ENCODE measurements around the gene FAM174B. TPM values are rescaled to one million over a fixed set of nuclear protein-coding genes. Genes with fewer than 3 reads are reported as not detected.

FAM174B gene
- total RNA-seq, 2 donors from 2014 or later: 25.2 to 25.7 TPM

- intact Hi-C loops (cut with DNase I): no loop called here
- Histone ChIP-seq H3K9ac (ENCODE audit: low read depth in 2 of 2, low read length in 2 of 2) (no peak overlapping the region), H3K4me3 (no peak overlapping the region), H3K36me3 (no peaks in the 10 kb centered on the region), H3K27ac (no peak overlapping the region), H3K27me3 (no peaks in the 10 kb centered on the region), H3K9me3 (no peaks in the 10 kb centered on the region), H3K4me1 (no peaks in the 10 kb centered on the region)
- TF ChIP-seq CTCF (IDR thresholded peaks at IDR 0.05): no peak
- no peak for DNase-seq
Measured at GRCh38 chr15:92574566-92574965, 81.0 kb downstream of the FAM174B start.

GRCh38 chr15:92574161-92574560 is 81.4 kb downstream of the FAM174B start:
- DNase-seq: no peak
- no peak for TF ChIP-seq CTCF (IDR thresholded peaks at IDR 0.05)
- Histone ChIP-seq H3K9me3 (no peaks in the 10 kb centered on the region), H3K27ac (no peak overlapping the region), H3K4me1 (no peaks in the 10 kb centered on the region), H3K4me3 (no peak overlapping the region), H3K9ac (ENCODE audit: low read depth in 2 of 2, low read length in 2 of 2) (no peak overlapping the region), H3K36me3 (no peaks in the 10 kb centered on the region), H3K27me3 (no peaks in the 10 kb centered on the region)
- intact Hi-C loops (cut with DNase I): no loop called here

GRCh38 chr15:92571824-92572223 is 83.8 kb downstream of the FAM174B start:
- no peaks in the 10 kb centered on the region for H3K9me3 ChIP-seq
- H3K4me3 ChIP-seq: no peak overlapping the region
- intact Hi-C loops (cut with DNase I): no loop called here
- no peaks in the 10 kb centered on the region for H3K4me1 ChIP-seq
- TF ChIP-seq CTCF (IDR thresholded peaks at IDR 0.05): no peak
- DNase-seq: no peak
- no peak overlapping the region for H3K27ac ChIP-seq
- no peaks in the 10 kb centered on the region for H3K36me3 ChIP-seq
- no peak overlapping the region for H3K9ac ChIP-seq (ENCODE audit: low read depth in 2 of 2, low read length in 2 of 2)
- no peaks in the 10 kb centered on the region for H3K27me3 ChIP-seq

- DNase-seq: no peak
- no peak for TF ChIP-seq CTCF (IDR thresholded peaks at IDR 0.05)
- intact Hi-C loops (cut with DNase I): no loop called here
Measured at GRCh38 chr15:92570391-92570790, 85.2 kb downstream of the FAM174B start.

GRCh38 chr15:92569778-92570177 is 85.8 kb downstream of the FAM174B start:
- Histone ChIP-seq H3K4me1 (no peaks in the 10 kb centered on the region), H3K9ac (ENCODE audit: low read depth in 2 of 2, low read length in 2 of 2) (no peak overlapping the region), H3K9me3 (no peaks in the 10 kb centered on the region), H3K27ac (no peak overlapping the region), H3K4me3 (no peak overlapping the region), H3K36me3 (no peaks in the 10 kb centered on the region), H3K27me3 (no peaks in the 10 kb centered on the region)
- no peak for DNase-seq
- no peak for TF ChIP-seq CTCF (IDR thresholded peaks at IDR 0.05)
- intact Hi-C loops (cut with DNase I): no loop called here

More at GRCh38 chr15:92570391-92570790, 85.2 kb downstream of the FAM174B start:
- Histone ChIP-seq H3K4me3 (no peak overlapping the region), H3K36me3 (no peaks in the 10 kb centered on the region), H3K27me3 (no peaks in the 10 kb centered on the region), H3K27ac (no peak overlapping the region), H3K9ac (ENCODE audit: low read depth in 2 of 2, low read length in 2 of 2) (no peak overlapping the region), H3K4me1 (no peaks in the 10 kb centered on the region), H3K9me3 (no peaks in the 10 kb centered on the region)

Other genes with a start within 250 kb of the FAM174B start
- 100 to 1,000 TPM in 1 of 2 donors, 10 to 100 TPM in 1; 87.5 to 121 TPM for gene CHD2, start 244.5 kb upstream of the FAM174B start, total RNA-seq